Measurements from ENCODE around the gene MAN1C1.

Gene MAN1C1

DNA sequence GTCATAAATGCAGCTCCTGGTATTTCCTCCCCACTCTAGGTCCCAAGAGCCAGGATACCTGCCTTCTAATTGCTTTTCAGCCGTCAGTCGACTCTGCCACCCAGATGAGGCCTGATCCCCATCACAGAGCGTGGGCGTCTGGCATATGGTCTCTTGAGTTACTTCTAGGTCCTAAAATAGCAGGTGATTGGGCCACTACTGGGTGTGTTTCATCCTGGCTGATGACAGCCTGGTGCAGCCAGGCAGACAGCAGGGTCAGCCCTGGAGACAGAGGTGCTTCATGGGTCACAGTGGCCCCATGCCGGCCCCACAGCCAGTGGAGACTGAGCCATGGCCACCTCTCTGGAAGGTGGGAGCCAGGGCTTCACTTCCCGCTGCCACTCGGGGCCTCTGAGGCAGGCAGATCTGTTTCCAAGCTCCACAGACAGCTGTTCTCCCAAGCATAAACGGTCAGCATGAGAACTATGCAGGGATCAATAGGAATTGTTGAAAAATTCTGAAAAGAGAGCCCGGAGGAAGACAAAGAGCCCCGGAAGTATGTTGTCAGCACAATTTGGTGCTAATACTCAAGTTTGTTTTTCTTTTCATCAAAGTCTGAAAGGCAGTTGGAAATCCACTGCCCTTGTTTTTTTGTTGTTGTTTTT, 83.0 kb downstream of the MAN1C1 start:
- DNase-seq = no peak

DNA sequence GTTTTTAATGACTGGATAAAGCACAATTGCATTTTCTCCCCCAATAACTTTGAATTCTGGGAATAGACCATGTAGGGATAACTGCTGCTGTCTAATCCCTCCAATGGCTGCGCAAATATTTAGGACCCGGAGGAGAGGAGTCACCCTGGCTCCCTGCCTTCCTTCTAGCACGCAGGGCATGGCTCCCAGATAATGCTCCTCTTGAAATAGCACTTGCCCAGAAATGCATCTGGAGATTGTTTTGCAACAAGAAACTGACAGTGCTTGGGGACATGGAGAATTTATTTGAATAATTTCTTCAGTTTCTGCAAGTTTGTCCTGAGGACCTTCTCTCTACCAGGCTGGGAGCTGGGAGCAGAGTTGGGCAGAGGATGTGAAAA, 83.5 kb downstream of the MAN1C1 start:
- no peak for DNase-seq

DNA sequence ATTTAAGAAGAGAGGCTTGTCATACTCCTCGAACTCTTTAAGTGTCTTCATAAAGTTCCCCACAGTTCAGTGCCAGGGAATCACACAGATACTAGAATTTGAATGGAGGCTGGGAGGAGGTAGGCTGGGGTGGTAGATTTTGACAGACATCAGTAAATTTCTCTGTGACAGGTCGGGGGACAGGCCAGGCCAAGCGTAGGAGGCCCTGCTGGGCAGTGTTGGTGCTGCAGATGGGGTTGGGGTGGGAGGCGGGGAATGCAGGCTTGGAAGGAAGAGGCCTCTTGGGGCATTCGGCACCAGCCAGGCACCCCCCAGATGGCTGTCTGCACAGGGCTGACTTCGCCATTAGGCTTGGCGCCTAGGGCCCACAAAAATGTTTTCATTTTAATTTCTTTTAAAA, 84.0 kb downstream of the MAN1C1 start:
- no peak for DNase-seq

DNA sequence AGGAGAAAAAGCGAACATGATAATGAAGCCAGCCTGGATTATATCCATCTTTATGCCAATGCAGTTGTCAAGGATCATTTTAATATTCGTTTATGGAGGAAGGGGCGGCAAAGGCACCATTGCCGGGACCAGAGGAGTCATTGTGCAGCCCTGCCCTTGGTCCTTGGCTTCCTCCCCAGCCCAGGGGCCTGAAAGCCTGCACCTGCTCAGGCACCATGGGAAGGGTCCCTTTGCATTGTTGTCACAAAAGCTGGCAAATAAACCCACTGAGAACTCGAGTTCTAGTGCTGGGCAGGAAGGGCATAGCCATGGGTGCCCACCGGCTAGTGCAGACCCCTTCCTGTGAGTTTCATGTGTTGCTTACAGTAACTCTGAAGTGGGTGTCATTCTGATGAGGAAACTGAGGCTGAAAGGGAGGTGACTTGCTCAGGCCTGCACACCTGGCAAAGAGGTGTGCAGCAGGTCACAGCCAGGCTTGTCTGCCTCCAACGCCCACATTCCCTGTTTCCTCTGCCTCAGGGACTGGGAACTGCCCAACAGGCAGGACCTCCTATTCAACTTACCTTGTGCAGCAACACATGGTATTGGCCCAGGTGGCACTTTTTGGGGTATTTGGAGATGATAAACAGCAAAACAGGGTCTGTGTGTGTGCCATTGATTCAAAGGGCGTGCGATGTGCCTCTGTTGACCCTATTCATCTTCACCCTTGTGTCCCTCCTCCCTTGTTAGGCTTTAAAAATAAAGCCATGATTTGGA, 84.6 kb downstream of the MAN1C1 start:
- no peak for DNase-seq

DNA sequence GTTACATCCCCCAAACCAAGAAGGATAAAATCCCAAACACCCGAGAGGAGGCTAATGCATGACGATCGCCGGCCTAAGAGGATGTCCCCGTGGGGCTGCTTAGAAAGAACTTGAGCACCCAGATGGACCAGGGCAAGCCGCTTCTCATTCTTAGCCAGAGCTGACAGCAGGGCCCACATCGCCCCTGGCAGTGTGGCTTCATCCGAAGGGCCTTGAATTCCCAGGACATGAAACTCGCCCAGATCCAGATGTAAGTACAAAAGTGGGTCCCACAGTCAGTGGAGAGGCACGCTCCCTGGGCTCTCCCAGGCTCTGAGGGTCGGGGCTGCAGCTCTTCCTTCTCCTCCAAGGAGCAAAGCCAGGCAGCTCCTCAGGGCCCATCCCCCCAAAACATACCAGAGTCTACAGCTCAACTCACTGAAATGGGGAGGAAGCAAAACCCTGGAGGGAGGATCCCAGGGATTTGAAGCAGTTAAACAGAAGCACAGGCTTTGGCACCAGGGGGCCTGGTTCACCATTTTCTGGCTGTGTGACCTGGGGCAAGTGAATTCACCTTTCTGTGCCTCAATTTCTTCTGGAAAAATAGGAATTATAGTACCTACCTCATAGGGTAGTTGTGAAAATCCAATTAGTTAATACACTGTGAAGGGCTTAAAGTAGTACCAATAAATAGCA, 85.6 kb downstream of the MAN1C1 start:
- no peak for DNase-seq

DNA sequence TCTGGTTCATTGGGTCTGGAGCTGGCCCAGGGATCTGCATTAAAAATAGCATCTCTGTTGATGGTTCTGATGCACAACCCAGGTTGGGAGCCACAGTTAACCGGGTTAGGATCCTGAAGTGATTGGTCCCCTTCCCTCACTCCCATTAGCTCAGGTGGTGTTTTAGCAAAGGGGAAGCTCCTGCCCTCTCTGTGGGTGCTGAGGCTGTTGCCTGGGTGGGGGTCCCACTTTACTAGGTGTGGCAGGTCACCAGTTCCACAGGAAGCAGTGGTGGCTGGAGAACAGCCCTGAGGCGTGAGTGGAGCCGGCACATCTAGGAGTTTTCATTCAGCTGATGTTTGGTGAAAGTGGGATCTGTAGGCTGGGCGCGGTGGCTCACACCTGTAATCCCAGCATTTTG, 86.5 kb downstream of the MAN1C1 start:
- DNase-seq = no peak

DNA sequence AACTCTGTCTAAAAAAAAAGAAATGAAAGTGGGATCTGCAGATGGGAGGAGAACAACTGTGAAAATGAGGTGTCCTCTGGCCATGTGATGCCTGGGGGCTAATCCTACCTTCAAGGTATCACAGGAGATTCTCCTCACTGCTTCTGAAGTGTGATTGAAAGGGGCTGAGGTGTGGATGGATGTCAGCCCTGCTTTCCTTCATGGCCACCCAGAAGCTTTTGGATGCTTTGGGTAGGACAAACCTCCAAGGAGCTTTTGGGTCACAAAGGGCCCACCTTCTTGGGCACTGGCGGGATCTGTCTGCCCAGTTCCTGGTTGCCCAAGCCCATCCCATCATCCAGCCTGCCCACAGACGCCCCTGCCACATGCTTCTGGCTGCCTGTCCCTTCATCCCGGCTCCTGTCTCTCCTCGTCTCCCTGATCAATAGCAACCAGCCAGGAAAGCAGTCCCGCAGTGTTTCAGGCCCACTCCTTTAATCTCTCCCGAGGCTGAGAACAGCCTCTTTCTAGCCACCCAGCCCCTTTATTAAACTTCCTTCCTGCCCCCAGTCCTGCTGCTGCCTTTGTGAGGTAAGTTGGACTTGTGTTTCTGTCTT, 87.2 kb downstream of the MAN1C1 start:
- no peak for DNase-seq

DNA sequence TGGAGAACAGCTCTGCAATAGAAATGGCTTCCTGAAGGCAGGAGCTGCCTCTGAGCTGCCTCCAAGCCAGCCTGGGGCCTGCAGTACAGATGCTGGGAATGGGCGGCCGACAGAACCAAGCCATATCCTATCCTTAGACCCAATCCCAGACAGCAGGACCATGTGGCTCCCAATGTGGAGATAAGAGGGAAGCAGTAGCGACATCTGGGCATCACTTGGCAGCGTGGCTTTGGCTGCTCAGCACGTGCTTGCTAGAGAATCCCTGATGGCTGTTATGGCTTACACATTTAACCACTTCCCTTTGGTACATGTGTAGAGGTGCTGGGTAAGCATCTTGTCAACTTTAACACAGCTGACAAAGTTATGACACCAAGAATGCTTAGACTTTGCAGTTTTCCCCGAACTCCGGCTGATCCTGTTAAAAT, 87.7 kb downstream of the MAN1C1 start:
- no peak for DNase-seq

DNA sequence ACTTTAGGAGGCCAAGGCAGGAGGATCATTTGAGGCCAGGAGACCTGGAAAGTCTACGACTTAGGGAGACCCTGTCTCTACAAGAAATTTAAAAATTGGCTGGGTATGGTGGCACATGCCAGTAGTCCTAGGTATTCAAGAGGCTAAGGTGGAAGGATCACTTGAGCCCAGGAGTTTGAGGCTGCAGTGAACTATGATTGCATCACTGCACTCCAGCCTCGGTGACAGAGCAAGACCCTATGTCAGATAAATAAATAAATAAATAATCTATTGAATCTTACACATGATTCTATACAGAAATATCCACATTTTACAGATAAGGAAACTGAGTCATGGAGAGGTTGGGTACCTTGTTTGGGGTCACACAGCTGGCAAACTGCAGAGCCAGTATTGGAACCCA, 89.1 kb downstream of the MAN1C1 start:
- no peak for DNase-seq

DNA sequence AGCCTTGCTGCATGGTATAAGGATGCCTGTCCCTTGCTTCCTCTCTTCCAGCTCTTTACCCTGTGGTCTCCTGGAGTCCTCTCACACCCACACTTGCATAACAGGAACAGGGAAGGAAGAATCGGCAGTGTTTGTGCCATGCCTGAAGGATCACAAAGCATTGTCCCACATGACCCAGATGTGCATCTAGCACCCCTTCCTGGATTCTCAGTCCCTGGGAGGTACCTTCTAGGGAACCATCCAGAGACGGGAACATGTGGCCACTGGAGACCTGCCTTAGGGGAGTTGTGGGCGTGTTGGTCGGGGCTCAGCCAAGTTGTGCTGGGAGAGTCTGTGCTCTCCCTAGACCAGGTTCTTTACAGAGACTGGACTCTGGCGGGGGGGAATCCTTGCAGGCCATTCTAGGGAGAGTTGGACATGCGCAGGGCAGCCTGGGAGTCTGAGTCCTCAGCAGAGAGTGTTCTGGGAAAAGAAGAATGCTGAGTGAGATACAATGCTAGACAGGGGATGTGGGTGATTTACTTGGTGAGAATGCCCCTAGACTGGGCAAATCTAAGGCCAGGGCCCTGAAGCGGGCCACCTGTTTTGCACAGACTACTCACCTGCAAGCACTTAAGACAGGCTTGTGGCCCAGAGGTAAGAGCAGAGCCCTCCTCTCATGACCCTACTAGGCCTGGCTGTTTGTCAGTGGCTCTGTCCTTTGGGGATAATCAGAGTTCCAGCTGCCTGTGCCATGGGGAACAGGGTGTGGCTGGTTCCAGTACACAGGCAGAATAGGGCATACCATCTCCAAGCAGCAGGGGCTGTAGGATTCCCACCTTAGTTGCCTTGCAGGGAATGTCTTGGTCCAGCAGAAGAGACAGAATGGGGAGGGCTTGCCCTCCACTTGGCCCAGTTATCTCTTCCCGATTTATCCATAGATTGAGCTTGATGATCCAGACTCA, 89.8 kb downstream of the MAN1C1 start:
- DNase-seq = no peak

DNA sequence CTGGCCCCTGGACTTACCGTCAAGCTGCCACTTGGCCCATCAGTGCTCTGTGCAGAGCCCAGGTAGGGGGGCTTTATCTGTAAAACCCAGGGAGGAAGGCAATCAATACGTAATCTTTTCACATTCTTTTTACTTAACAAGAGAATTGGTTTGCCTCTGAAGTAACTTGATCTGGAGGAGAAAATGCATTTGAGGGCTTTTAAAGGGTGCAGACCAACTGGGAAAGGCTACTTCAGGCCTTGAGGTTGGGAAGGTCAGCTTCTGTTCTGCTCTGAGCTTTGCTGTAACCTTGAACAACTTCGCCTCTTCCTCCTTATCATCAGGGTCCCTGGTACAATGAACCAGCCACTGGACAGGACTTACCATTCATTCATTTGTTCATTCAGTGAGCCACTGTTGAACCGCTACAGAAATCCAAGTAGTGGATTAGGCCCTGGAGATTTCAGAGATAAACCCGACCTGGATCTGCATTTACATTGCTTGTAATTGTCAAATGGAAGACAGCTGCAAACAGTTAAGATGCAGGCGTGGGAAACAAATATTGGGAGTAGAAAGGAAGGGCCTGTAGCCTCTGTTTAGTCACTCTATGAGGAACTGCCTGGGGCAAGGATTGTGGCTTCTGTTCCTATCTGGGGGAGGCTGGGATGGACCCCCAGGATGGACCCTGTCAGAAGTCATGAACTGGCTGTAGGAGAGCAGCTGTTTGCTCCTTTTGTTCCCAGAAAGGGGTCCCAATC, 90.9 kb downstream of the MAN1C1 start:
- DNase-seq = no peak

DNA sequence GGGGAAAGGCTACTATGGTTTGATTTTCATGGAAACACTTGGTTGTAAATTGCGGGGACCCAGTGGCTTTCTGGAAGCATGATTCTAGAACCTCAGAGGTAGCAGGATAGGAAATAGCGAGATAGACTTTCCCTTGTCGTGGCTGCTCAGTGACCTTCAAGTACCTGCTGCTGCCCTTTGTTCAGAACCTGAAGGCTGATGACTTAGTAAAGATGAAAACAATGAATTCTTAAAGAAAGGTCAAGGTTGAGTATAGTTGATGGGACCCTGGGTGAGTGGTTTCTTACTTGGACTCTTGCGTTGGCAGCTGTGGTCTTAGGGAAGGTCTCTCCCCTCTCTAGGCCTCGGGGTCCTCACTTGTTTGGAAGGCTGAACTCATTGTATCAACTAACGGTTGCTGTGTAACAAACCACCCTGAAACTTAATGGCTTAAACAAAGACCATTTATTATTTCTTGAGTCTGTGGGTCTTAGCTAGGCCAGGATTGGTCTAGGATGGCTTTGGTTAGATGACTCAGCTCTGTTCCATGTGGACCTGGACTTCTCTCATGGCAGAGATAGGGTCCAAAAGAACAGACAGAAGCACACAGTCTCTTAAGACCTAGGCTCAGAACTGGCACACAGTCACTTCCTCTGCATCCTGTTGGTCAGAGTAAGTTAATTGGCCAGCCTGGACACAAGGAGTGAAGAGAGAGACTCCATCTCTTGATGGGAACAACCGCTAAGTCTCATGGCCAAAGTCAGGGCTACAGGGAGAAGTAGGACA, 94.2 kb downstream of the MAN1C1 start:
- no peak for DNase-seq

DNA sequence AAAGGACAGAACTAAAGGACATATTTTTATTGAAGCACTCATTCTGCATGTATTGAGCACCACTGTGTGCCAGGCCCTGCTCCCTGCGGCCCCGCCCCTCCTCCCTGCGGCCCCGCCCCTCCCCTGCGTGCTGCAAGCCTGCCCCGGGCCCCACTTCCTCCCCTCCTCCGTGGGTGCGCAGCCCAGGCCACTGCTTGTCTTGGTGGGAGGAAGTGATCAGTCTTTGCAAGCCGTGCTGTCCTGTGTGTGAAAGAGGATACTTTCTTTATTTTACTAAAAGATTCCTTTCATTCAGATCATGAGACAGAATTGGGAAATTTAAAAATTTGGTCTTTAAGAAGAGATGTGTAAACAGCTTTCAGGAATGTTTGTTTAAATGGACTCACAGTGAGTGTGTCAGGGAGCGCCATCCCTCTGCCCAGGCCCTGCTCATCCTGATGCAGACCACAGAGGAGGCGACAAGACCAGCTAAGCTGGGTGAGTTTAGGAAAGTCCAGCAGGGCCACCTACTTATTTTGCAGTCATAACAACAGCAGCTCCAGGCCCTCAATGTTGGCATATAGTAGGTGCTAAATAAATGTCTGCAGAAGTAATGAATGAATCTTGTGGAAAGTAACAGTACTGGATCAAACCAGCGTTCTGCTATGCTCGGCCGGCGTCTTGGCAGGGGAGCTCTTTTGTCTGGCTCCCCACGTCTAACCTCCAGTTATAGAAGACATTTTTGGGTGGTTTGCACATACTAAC, 95.1 kb downstream of the MAN1C1 start:
- peak; percentile 57 for DNase-seq

DNA sequence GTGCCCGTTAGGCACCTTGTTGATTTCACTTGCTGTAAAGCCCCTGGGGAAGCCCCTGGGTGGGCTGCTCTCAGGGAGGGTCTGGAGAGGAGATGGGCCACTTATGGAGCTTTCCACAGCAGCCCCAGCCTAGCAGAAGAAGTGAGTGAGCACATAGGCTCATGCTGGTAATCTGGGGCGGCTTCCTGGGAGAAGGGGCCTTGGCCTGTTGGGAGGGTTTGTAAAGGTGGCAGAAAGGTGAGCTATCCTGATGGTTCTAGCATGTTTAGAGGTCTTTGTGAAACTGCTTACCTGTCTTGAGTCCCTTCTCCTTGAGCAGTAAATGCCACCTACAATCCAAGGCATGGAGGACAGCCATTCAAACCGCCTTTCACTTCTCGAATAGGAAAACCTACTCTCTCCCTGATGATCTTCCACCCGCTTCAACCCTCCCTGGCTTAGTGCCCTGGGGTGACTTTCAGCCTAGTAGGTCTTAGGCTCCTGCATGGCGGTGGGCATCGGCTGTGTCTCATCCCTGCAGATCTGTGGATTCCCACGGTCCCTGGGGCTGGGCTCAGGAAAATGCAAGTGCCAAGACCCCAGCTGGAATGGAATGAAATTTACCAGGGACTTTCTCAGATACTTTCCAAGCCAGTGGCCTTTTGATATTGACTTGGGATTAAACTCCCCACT, 95.8 kb downstream of the MAN1C1 start:
- DNase-seq = no peak

DNA sequence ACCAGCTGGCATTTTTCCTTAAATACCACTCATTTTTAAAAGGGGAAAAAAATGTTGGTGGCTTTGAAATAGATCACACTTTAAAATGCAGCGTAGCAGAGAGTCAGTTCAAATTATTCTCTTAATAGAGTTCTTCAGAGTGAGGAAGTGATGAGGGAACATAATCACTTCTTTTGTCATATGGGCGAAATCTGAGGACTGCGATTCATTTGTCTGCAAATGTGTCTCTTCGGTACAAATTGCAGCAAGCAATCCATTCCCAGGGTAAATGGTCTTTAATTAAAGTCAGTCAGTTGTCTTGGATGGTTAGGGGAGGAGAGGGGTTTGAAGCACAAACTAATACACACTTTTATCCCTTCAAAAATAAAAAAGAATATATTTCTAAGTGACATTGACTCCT, 97.4 kb downstream of the MAN1C1 start:
- DNase-seq = no peak

DNA sequence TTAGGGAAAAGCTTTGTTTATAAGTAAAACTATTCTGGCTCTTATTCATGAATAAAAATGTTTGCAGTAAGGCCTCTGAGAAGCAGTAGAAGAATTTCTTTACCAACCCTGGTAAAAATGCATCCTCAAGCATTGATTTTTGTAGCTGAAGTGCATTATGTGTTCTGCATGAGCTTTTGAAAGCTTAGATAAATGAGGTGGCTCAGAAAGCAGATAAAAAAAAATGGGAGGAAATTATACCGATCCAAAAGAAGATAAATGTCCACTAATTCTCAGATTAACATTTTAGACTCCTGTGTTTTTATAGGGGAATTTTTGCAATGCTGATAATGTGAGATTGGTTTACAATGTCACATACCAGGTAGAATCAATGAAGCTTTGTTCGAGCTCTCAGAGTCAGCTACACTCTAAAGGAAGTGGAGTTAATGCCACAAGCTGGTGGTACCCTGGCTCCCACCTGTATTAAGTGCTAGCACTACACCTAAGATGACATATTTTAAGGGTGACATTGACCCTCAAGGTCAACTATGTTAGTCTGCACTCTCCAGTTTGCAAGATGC, 97.9 kb downstream of the MAN1C1 start:
- DNase-seq = no peak

DNA sequence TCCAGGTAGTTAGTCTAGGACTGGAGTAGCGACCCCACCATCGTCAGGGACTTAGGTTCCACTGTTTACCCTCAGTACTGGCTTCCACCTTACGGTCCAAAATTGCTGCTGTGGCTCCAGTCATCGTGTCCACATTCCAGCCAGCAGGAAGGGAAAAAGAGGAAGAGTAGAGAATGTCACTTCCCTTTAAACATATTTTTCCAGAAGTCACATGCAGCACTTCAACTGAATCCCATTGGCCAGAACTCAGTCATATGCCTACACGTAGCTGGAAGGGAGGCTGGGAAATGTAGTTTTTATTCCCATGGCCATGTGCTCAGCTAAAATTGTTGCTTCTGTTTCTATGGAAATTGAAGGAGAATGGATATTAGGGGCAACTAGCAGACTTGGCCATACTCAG, 99.3 kb downstream of the MAN1C1 start:
- DNase-seq = no peak

DNA sequence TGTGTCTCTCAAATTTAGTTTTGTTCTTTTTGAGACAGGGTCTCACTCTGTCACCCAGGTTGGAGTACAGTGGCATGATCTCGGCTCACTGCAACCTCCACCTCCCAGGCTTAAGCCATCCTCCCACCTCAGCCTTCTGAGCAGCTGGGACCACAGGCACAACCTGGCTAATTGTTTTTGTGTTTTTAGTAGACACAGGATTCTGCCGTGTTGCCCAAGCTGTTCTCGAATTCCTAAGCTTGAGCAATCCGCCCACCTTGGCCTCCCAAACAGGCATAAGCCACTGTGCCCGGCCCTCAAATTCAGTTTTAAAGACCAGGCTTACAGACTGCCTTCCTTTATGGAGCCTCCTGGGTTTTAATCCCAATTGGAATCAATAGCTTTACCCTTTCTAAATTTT, 99.7 kb downstream of the MAN1C1 start:
- DNase-seq = no peak

DNA sequence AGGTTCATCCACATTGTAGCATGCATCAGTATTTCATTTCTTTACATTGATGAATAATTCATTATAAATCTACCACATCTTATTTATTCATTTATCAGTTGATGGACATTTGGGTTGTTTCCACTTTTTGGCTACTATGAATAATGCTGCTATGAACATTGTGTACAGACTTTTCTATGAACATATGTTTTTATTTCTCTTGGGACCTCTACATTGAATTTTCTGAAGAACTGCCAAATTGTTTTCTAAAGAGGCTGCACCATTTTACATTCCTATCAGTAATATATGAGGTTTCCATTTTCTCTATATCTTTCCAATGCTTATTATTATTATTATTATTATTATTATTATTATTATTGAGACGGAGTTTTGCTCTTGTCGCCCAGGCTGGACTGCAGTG, 102.1 kb downstream of the MAN1C1 start:
- DNase-seq = no peak

DNA sequence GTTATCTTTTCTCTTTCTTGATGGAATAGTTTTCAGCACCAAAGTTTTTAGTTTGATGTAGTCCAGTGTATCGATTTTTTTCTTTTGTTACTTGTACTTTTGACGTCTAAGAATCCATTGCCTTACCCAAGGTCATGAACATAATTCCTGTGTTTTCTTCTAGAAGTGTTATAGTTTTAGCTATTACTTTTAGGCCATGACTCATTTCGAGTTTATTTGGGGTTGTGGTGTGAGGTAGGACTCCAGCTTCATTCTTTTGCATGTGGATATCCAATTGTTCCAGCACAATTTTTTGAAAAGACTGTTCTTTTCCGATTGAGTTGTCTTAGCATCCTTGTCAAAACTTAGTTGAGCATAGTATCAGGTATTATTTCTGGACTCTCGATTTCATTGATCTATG, 104.0 kb downstream of the MAN1C1 start:
- DNase-seq = no peak

Measured in CD4-positive, alpha-beta T cell treated with Interleukin-15 for 1 hour (primary cell).